GM21737 (cell line): Measurements from ENCODE around the gene PRRC2C.
"Not testable (repeated sequence)": the region's sequence is repeated elsewhere in the genome, so short reads cannot be mapped to it uniquely, and the experiment has no call there.

ENCODE experiments used
- ATAC-seq: cut with Tn5 transposase; IDR thresholded peaks from one replicate; pipeline ENCODE4 v1.9.1; 2021; ENCODE audit warnings: mild to moderate bottlenecking, moderate library complexity; ENCODE audit not compliant: unreplicated experiment

Gene PRRC2C

DNA sequence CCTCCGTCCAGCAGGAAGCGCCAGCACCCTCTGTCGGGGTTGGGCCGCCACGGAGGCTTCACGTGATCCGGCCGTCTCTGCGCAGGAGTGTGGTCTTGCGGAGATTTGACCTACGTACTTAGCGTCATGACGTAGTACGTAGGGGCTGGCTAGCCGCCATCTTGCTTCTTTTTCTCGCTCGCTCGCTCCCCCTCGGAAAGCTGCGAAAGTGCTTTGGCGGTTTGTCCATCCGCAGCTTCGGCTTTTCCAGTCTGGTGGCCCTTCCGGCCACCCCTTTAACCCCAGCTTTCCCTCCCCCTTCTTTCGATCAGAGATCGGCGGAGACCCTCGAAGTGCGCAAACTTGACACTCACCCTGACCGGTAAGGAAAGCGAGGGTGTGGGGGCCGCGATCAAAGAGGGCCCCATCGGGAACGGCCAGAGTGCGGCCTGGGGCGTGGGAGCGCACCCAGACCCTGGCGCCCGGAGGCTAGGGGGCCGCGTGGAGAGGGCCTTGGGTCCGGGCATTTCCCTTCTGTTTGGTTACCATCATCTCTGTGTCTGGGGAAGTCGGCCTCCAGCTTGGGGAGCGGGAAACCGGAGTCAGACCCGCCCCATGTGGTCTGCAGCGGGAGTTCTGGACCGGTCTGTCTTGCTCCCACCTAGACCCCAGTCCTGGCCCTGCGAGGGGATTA lies at the start of gene PRRC2C:
PRRC2C (plus strand) TSS at position 156 of the 673 bp plus-strand sequence. CDS start 26,559 bp downstream, outside the sequence.
- ATAC-seq = peak; percentile 97

DNA sequence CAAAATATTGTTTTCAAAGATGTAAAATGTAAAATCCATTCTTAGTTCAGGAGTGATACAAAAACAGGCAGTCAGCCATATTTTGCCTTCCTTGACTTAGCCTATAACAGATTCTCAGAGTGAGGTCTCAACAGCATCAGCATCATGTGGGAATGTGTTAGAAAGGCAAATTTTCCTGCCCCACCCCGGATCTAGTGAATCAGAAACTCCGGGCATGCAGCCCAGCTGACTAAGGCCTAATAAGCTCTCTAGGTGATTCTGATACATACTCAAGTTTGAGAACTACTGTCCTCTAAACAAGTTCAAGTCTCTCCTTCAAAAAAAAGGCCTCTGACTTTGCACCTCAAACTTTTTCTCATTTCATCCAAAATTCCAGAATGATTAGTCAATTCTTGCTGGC lies 46.9 kb upstream of the PRRC2C start:
- no peak for ATAC-seq

DNA sequence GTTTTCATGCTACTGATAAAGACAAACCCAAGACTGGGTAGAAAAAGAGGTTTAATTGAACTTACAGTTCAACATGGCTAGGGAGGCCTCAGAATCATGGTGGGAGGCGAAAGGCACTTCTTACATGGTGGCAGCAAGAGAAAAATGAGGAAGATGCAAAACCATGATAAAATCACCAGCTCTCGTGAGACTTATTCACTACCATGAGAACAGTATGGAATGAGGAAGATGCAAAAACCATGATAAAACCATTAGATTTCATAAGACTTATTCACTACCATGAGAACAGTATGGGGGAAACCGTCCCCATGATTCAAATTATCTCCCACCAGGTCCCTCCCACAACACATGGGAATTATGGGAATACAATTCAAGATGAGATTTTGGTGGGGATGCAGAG lies 45.1 kb upstream of the PRRC2C start:
- ATAC-seq = not testable (repeated sequence)

DNA sequence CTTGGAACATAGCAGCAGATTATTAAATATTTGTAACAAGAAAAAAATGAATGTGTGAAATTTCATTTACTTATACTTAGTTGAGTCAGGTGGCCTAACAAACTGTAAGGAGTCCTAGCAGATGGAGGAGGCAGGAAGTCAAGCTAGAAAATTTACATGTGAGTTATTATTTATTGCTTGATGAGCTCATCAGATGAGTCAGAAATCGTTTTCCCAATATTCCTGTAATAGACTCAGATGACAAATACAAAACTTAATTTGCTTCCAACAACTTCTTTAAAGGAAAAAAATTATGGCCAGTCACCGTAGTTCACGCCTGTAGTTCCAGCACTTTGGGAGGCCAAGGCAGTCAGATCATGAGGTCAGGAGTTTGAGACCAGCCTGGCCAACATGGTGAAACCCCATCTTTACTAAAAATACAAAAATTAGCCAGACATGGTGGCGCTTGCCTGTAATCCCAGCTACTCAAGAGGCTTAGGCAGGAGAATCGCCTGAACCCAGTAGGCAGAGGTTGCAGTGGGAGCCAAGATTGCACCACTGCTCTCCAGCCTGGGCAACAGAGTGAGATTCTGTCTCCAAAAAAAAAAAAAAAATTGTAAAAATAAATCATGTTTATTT lies 43.9 kb upstream of the PRRC2C start:
- not testable (repeated sequence) for ATAC-seq

GRCh38 chr1:171446386-171446785 lies 38.9 kb upstream of the PRRC2C start:
- ATAC-seq = no peak

DNA sequence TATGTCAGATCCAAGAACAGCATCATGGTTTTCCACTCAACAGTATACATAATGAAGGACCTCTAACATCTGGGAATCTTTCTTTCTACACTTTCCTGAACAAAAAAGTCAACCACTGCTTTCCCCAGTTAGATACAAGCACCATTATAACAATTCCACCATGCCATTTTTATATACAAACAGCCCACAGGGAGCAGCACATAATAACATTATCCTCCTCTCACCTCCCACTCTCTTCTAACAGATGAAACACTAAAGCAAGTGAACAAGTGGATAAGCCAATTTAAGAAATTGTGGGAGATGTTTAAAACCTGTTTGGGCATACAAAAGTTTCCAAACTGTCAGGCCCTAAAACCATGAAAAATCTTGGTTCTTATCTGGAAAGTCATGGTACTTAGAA lies 29.4 kb upstream of the PRRC2C start:
- no peak for ATAC-seq

DNA sequence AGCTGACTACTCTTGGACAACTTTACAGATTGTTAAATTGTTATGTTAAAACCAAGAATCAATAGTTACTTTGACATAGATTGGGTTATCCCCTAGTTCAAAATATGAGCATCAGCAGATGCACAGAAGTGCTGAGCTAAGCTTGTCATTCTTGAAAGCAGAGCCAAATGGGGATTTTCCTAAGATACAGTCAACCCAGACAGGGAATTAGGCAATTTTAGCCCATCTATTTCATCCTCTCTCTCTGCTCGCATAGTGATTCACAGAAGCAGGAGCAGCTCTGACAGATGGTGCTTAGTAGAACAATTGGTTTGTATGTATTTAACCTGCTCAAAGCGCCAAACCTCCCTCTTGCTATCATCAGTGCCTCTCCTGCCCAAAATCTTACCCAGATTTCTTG lies 27.9 kb upstream of the PRRC2C start:
- ATAC-seq = no peak

DNA sequence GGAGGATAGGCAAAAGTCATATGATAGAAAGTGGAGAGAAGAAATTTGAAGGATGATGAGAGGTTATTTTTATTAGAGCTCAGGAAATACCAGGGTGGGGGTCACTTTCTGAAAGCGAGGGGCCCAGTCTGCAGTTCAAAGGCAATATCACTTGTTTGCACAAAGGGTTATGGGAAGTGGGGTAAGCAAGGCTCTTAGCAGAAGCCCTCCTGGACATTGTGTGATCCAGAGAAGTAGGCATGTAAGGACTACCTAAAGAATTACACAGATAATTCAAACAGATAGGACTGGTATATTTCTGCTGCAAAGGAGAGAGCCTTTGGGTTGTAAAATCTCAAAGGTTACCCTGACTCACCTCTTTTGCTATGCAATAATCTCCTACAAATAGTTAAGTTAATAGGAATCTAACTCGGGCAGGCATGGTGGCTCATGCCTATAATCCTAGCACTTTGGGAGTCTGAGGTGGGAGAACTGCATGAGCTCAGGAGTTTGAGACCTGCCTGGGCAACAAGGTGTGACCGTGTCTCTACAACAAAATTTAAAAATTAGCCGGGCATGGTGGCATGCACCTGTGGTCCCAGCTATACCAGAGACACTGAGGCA lies 25.2 kb upstream of the PRRC2C start:
- no peak for ATAC-seq

- no peak for ATAC-seq
Observed at GRCh38 chr1:171467626-171468025, 17.7 kb upstream of the PRRC2C start.

DNA sequence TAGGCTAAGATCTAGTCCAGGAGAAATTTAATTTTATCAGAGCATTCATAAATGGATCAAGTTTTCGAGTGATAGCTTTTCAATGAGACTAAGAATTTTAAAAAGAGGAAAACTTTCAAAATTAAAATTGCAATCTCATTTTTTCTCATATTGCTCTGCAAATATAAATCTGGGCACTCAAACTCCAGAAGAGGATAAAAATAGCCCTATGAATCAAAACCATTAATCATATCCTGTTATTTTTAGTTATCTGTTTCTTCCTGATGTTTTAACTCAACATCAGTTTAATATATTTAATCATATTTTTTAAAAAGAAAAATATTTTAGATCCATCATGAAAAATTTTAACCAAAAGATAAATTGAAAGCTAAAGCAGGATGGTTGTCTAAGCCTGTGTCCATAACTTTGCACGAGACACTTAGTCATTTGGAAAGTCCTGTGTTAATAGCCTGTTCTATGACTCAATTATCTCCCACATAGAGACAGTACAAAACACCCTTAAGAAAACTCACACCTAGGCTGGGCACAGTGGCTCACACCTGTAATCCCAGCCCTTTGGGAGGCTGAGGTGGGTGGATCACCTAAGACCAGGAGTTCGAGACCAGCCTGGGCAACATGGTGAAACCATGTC lies 17.1 kb upstream of the PRRC2C start:
- peak; percentile 72 for ATAC-seq

GRCh38 chr1:171470726-171471125 lies 14.6 kb upstream of the PRRC2C start:
- ATAC-seq = no peak

DNA sequence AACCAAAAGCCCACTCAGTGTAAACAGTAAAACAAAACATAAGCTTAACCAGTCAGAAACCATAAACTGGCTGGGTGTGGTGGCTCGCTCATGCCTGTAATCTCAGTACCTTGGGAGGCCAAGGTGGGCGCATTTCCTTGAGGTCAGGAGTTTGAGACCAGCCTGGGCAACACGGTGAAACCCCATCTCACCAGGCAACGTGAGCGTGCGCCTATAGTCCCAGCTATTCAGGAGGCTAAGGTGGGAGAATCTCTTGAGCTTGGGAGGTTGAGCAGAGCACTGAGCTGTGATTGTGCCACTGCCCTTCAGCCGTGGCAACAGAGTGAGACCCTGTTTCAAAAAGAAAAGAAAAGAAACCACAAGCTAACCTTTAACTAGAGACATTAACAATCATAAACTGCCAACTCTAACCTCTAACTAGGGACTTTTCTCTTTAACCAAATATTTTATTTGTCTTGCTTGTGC lies 13.1 kb upstream of the PRRC2C start:
- no peak for ATAC-seq

DNA sequence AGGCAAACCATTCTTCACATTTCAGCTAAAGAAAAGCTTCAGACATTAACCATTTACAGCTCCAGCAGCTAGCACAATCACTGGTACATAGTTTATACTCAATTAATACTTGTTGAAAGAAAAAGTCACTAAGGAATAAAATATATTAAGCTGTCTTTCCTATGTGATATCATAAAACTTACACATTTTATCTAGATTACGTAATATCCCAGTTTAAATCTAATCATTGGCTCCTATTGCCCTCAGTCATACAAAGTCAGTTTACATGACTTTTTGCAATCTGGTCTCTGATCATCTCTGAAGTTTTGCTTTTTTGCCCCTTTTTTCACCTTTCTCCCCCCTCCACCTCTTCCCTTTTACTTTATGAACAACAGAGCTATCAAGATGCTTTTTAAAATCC lies 8.5 kb upstream of the PRRC2C start:
- ATAC-seq = no peak

GRCh38 chr1:171477804-171478203 lies 7.5 kb upstream of the PRRC2C start:
- no peak for ATAC-seq

- no peak for ATAC-seq
Observed at GRCh38 chr1:171480035-171480434, 5.3 kb upstream of the PRRC2C start.

DNA sequence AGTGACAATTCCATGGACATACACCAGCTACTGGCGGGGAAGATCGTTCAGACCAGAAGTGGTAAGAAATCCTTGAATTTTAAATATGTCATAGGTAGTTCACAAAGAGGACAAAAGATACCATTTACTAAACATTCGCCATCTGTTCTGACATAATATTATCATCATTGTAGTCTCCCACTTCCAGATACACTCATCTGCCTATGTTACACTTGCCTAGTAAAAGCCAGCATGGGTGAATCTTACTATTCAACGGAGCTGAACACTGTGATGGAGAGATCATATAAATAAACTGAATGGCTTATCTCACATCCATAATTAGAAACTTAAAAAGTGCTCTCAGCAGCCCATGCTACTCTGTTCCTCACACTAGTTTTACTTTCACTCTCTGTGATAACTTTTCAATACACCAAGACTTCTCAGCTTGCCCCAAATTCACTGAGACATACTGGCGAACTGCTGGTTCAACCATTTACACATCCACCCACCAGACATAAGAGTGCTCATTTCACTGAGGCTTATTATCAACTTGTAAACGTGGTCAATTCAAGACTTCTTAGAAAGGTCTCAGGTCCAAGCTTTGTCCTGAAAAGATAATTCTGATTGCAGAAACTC lies 463 bp upstream of the PRRC2C start:
- peak; percentile 50 for ATAC-seq

- ATAC-seq = peak; percentile 41
Observed at GRCh38 chr1:171486048-171486519, 754 bp downstream of the PRRC2C start.

DNA sequence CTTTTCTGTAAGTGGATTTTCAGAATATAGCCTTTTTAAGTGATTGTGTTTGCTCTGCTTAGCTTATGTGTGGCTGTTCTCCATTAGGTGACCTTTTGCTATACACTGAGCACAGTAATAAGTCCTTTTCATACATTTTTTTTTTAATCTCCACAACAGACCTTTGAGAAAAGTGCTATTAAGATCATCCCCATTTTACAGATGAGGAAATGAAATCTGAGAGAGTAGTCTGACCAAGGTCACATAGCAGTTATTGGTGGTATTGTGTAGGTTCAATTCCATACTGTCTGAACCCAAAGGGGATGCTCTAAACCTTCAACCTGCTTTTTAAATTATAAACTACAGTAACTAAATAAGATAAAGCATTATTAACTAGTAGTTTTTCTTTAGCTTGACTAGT lies 1.7 kb downstream of the PRRC2C start:
- ATAC-seq = no peak

GRCh38 chr1:171488190-171488929 lies 3.0 kb downstream of the PRRC2C start:
- no peak for ATAC-seq

DNA sequence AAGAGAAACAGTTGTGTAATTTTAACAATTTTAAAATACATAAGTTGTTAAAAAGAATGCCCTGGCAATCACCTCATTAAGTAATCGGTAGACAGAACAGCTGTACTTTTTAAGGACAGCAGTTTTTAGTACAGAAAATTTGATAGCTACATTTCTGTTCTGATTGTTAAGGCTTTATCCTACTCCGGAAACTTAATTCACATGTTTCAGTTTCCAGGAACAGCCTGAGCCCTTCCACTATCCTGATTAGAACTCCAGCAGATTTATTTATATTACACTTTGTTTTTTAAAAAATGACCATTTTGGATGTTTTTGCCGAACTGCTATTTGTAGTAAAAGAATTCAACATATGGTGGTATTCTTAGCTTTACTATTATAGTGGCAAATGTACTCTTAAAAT lies 8.7 kb downstream of the PRRC2C start:
- no peak for ATAC-seq
